Naive B cell (primary cell): ENCODE measurements around the gene HS6ST2. TPM values are rescaled to one million over a fixed set of nuclear protein-coding genes. Genes with fewer than 3 reads are reported as not detected.

Experiments used
- ATAC-seq, 2 donors: fragments of 150-1000 bp; cut with Tn5 transposase; 2 replicates each; pipeline ENCODE4 v1.10.0; 2021; ENCODE audit warnings: low read depth in 2 of 2, mild to moderate bottlenecking in 2 of 2, moderate library complexity in 2 of 2
- DNase-seq: peaks from one replicate; pipeline ENCODE4 v3.0.0; 2022
- H3K27ac Mint-ChIP-seq, 6 donors: one replicate each; pipeline ENCODE4 v1.8.0; 2020 to 2022; ENCODE audit warnings: mild to moderate bottlenecking in 6 of 6, mixed read lengths in 6 of 6, moderate library complexity in 5 of 6, inconsistent platforms in 2 of 6
- H3K27me3 Mint-ChIP-seq, 3 donors: one replicate each; pipeline ENCODE4 v1.8.0; 2021 to 2022; ENCODE audit warnings: mixed read lengths in 3 of 3, mild to moderate bottlenecking in 1 of 3
- H3K36me3 Mint-ChIP-seq, 2 donors: one replicate each; pipeline ENCODE4 v1.8.0; 2020 to 2022; ENCODE audit warnings: mixed read lengths in 2 of 2, inconsistent platforms in 1 of 2, mild to moderate bottlenecking in 1 of 2
- H3K4me1 Mint-ChIP-seq, 3 donors: one replicate each; pipeline ENCODE4 v1.8.0; 2020 to 2022; ENCODE audit warnings: mixed read lengths in 3 of 3, inconsistent platforms in 1 of 3, mild to moderate bottlenecking in 1 of 3, moderate library complexity in 1 of 3
- H3K4me3 Mint-ChIP-seq, 8 donors: one replicate each; pipeline ENCODE4 v1.8.0; 2020 to 2022; ENCODE audit warnings: mild to moderate bottlenecking in 8 of 8, mixed read lengths in 8 of 8, moderate library complexity in 8 of 8, inconsistent platforms in 2 of 8
- H3K9me3 Mint-ChIP-seq, 7 donors: one replicate each; pipeline ENCODE4 v1.8.0; 2020 to 2022; ENCODE audit warnings: mixed read lengths in 7 of 7, mild to moderate bottlenecking in 5 of 7, inconsistent platforms in 2 of 7, moderate library complexity in 1 of 7
- polyA plus RNA-seq, 6 donors: library from polyadenylated mRNA; unstranded; fragments of 300-500 nt; fragmentation: Illumina TruSeq; gene quantifications; one replicate each; pipeline ENCODE4 v1.2.3, GENCODE V29; 2021; ENCODE audit warnings: low read depth in 6 of 6

The HS6ST2 gene
- polyA plus RNA-seq, 6 donors from 2014 or later: not detected

DNA sequence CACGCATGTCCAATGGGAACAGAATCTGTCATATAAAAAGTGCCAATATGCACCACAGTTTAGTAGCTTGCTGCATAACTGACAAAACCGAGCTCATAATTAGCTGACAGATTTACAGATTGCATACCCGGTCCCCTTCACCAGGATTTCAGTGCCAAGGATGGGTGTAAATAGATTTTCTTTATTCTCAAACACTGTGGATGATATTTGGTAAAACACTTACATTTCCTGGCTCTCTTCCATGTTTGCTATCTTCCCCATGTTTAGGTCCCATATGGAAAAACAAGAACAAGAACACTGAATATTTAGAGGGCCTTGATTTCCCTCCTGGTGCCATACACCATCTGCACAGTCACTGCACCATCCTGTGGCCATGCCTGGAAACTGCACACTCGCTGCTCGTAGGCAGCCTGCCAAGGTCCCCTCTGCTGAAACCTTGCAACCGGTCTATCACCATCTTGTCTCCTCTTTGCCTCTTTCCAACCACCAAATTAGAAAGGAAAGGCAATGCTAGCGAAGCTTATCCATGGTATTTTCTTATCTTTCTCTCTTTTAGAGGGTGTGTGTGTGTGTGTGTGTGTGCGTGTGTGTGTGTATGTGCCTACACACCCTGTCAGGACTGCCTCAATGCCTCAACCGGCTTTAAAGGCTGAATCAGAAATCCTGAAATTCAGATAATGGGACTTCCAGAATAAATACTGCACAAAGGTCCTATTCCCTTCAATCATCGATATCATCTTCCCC, 345.4 kb downstream of the HS6ST2 start:
- H3K4me1 Mint-ChIP-seq: no peaks in the 10 kb centered on the region
- no peaks in the 10 kb centered on the region for H3K9me3 Mint-ChIP-seq
- no peak for ATAC-seq
- H3K4me3 Mint-ChIP-seq: no peak overlapping the region
- peaks cover 0 to 29% (median 0%) of the 10 kb centered on the region in 3 donors for H3K27me3 Mint-ChIP-seq
- H3K27ac Mint-ChIP-seq: peak overlapping the region in 1 of 6 donors; percentile 47
- no peaks in the 10 kb centered on the region for H3K36me3 Mint-ChIP-seq
- peak; percentile 14 for DNase-seq

DNA sequence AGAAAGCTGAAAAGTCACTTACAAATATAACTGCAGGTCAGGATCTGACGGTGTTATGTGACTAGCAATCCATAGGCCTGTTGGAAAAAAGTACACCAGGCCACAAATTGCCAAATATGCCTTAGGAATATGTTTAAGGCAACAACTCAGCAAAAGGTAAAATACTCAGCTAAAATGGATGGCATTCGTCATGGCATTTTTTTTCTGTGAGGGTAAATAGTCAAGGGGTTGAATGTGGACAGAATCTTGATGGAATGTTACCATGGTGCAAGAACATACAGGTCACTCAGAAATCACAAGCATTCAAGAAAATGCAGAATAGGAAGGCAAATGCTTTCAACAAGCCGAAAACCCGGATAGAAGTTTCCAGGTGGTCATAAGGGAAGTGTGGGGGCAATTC, 347.9 kb downstream of the HS6ST2 start:
- H3K27me3 Mint-ChIP-seq: peaks cover 0 to 26% (median 0%) of the 10 kb centered on the region in 3 donors
- H3K27ac Mint-ChIP-seq: no peak overlapping the region
- no peak overlapping the region for H3K4me3 Mint-ChIP-seq

DNA sequence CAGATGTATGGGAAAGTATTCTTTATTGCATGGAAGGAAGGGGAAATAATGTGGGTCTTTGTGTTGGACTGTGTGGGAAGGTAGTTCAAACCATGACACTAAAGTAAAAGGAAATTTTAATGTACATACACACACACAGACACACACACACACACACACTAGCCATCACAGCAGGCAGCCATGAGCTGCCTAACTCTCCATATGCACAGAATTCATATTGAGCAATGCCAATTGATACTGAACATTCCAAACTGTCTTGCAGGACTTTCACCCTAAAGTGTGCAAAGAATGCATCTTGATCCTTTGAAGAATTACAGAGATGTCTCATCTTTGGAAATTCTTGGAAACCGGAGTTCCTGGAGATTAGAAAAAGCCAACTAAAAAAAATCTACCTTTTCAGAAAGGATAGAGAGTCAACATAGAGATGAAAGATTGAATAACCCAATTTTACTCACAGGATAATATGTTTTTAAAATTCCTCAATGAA, 349.0 kb downstream of the HS6ST2 start:
- no peak for DNase-seq
- H3K27me3 Mint-ChIP-seq: peaks cover 0 to 35% (median 0%) of the 10 kb centered on the region in 3 donors
- H3K36me3 Mint-ChIP-seq: peaks cover 0 to 4% of the 10 kb centered on the region in 2 donors
- H3K9me3 Mint-ChIP-seq: no peaks in the 10 kb centered on the region
- no peaks in the 10 kb centered on the region for H3K4me1 Mint-ChIP-seq
- H3K4me3 Mint-ChIP-seq: no peak overlapping the region
- ATAC-seq: no peak
- H3K27ac Mint-ChIP-seq: peak overlapping the region in 1 of 6 donors; percentile 56

More for the DNA sequence above, 347.9 kb downstream of the HS6ST2 start:
- Mint-ChIP-seq H3K36me3 (no peaks in the 10 kb centered on the region), H3K4me1 (no peaks in the 10 kb centered on the region), H3K9me3 (no peaks in the 10 kb centered on the region)
- DNase-seq: no peak
- no peak for ATAC-seq

- H3K36me3 Mint-ChIP-seq: peaks cover 0 to 4% of the 10 kb centered on the region in 2 donors
- DNase-seq (no peak), ATAC-seq (no peak)
- peaks cover 0 to 39% (median 0%) of the 10 kb centered on the region in 3 donors for H3K27me3 Mint-ChIP-seq
- no peak overlapping the region for H3K4me3 Mint-ChIP-seq
- H3K9me3 Mint-ChIP-seq: peaks cover 0 to 2% (median 0%) of the 10 kb centered on the region in 7 donors
- H3K27ac Mint-ChIP-seq: no peak overlapping the region
- H3K4me1 Mint-ChIP-seq: no peaks in the 10 kb centered on the region
These were observed 354.6 kb downstream of the HS6ST2 start for GRCh38 chrX:132603700-132604286.

- DNase-seq: no peak
- H3K27me3 Mint-ChIP-seq: peaks cover 0 to 39% (median 0%) of the 10 kb centered on the region in 3 donors
These were observed 355.7 kb downstream of the HS6ST2 start for GRCh38 chrX:132602701-132603100.

GRCh38 chrX:132594999-132595398, 363.4 kb downstream of the HS6ST2 start:
- no peak for DNase-seq
- ATAC-seq: no peak
- Mint-ChIP-seq H3K9me3 (peaks cover 0 to 2% (median 0%) of the 10 kb centered on the region in 7 donors), H3K4me1 (peaks cover 0 to 5% (median 0%) of the 10 kb centered on the region in 3 donors), H3K27ac (peak overlapping the region in 1 of 6 donors; percentile 33), H3K27me3 (peaks cover 0 to 7% (median 0%) of the 10 kb centered on the region in 3 donors), H3K36me3 (no peaks in the 10 kb centered on the region), H3K4me3 (no peak overlapping the region)

More at GRCh38 chrX:132602701-132603100, 355.7 kb downstream of the HS6ST2 start:
- Mint-ChIP-seq H3K4me3 (no peak overlapping the region), H3K4me1 (no peaks in the 10 kb centered on the region), H3K27ac (no peak overlapping the region), H3K9me3 (peaks cover 0 to 2% (median 0%) of the 10 kb centered on the region in 7 donors), H3K36me3 (peaks cover 0 to 4% of the 10 kb centered on the region in 2 donors)
- no peak for ATAC-seq

DNA sequence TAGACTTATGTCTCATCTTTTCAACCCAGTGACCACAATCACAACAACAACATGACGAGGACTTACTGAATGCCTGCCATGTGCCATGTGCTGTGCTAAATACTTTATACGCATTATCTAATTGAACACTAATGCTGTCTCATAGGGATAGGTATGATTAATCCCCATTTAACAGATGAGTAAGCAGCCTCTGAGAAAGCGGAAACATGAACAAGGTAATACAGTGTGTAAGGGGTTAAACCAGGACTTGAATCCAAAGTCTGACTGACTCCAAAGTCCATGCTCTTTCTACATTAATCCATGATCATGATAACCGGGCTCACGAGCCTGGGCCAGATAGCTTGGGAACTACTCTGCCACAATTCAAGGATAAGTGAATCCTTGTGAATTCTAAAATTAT, 364.3 kb downstream of the HS6ST2 start:
- Mint-ChIP-seq H3K9me3 (peaks cover 0 to 2% (median 0%) of the 10 kb centered on the region in 7 donors), H3K27me3 (peaks cover 0 to 7% (median 0%) of the 10 kb centered on the region in 3 donors), H3K4me1 (peaks cover 0 to 5% (median 0%) of the 10 kb centered on the region in 3 donors), H3K4me3 (no peak overlapping the region), H3K27ac (no peak overlapping the region), H3K36me3 (no peaks in the 10 kb centered on the region)
- ATAC-seq (no peak), DNase-seq (no peak)

- ATAC-seq: no peak
These were observed 365.5 kb downstream of the HS6ST2 start for GRCh38 chrX:132592880-132593279.

GRCh38 chrX:132591719-132592275, 366.6 kb downstream of the HS6ST2 start:
- Mint-ChIP-seq H3K36me3 (no peaks in the 10 kb centered on the region), H3K9me3 (peaks cover 0 to 1% (median 0%) of the 10 kb centered on the region in 7 donors), H3K4me1 (peaks cover 0 to 5% (median 0%) of the 10 kb centered on the region in 3 donors), H3K27me3 (peaks cover 0 to 7% (median 0%) of the 10 kb centered on the region in 3 donors), H3K4me3 (no peak overlapping the region), H3K27ac (peak overlapping the region in 1 of 6 donors; percentile 66)
- DNase-seq: no peak
- no peak for ATAC-seq

More at GRCh38 chrX:132592880-132593279, 365.5 kb downstream of the HS6ST2 start:
- Mint-ChIP-seq H3K27me3 (peaks cover 0 to 7% (median 0%) of the 10 kb centered on the region in 3 donors), H3K4me1 (peaks cover 0 to 5% (median 0%) of the 10 kb centered on the region in 3 donors), H3K4me3 (no peak overlapping the region), H3K9me3 (peaks cover 0 to 1% (median 0%) of the 10 kb centered on the region in 7 donors), H3K36me3 (no peaks in the 10 kb centered on the region), H3K27ac (no peak overlapping the region)
- peak; percentile 5 for DNase-seq

DNA sequence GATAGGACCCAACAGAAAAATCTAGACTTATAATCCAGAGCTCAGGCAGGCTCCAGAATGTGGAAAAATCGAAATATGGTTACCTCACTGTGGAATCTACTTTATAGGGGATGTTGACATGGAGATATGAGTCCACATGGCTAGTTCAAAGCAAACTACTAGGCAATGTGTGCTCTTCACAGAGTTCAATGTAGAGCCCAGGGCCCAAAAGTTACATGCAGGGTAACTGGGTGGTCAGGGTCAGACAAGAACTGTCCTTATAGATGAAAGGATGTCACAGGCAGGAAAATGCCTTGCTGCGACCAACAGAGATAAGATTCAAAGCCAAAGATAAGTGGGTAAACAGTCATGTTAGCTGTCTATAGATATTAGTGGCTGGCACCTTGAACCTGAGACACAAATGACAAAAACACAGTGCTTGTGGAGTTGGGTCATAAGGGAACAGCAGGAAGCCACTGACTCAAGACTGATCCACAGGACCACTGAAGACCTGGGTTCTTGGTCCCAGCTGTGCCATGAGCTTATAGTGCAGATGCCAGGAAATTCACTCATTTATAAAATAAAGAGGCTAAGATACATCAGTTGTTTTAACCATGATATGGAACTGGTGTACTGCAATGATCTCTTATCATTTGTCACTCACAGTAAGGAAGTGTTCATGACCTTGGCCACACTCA, 367.9 kb downstream of the HS6ST2 start:
- Mint-ChIP-seq H3K36me3 (no peaks in the 10 kb centered on the region), H3K4me1 (peaks cover 0 to 5% (median 0%) of the 10 kb centered on the region in 3 donors), H3K4me3 (no peak overlapping the region), H3K27me3 (peaks cover 0 to 7% (median 0%) of the 10 kb centered on the region in 3 donors), H3K27ac (no peak overlapping the region), H3K9me3 (peaks cover 0 to 1% (median 0%) of the 10 kb centered on the region in 7 donors)
- DNase-seq (no peak), ATAC-seq (no peak)

GRCh38 chrX:132584936-132585335, 373.5 kb downstream of the HS6ST2 start:
- H3K27ac Mint-ChIP-seq: no peak overlapping the region
- peaks cover 5 to 27% (median 6%) of the 10 kb centered on the region in 3 donors for H3K27me3 Mint-ChIP-seq
- H3K36me3 Mint-ChIP-seq: no peaks in the 10 kb centered on the region
- peaks cover 0 to 1% (median 0%) of the 10 kb centered on the region in 7 donors for H3K9me3 Mint-ChIP-seq
- no peaks in the 10 kb centered on the region for H3K4me1 Mint-ChIP-seq
- DNase-seq (no peak), ATAC-seq (no peak)
- H3K4me3 Mint-ChIP-seq: no peak overlapping the region

DNA sequence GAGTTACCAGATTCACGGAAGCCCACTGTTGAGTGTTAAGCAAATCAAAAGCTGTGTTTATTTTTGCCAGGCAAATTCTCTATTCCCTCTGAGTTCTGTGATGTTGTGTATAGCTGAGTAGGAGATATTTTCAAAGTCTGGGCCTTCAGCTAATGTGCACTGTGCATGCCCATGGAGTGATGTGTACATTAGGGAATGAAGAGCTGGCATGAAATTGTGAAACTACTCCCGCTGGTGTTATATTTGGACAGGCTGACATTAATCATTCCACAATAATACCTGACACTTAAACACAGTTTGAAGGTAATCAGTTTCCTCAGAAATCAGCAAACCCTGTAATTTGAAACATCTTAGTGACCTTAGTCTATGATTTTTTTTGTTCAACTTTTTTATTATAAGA, 381.5 kb downstream of the HS6ST2 start:
- ATAC-seq (no peak), DNase-seq (no peak)
- H3K27me3 Mint-ChIP-seq: peaks cover 2 to 8% (median 6%) of the 10 kb centered on the region in 3 donors
- no peak overlapping the region for H3K27ac Mint-ChIP-seq
- no peaks in the 10 kb centered on the region for H3K36me3 Mint-ChIP-seq
- no peaks in the 10 kb centered on the region for H3K9me3 Mint-ChIP-seq
- H3K4me1 Mint-ChIP-seq: no peaks in the 10 kb centered on the region
- H3K4me3 Mint-ChIP-seq: no peak overlapping the region
